Fibroblast of skin of right biceps (primary cell): ENCODE measurements around the gene BSDC1.
"Not testable (repeated sequence)": the region's sequence is repeated elsewhere in the genome, so short reads cannot be mapped to it uniquely, and the experiment has no call there.

Source experiments
- DNase-seq: peaks from one replicate; pipeline ENCODE4 v3.0.0-alpha.2; 2013

BSDC1 gene

DNA sequence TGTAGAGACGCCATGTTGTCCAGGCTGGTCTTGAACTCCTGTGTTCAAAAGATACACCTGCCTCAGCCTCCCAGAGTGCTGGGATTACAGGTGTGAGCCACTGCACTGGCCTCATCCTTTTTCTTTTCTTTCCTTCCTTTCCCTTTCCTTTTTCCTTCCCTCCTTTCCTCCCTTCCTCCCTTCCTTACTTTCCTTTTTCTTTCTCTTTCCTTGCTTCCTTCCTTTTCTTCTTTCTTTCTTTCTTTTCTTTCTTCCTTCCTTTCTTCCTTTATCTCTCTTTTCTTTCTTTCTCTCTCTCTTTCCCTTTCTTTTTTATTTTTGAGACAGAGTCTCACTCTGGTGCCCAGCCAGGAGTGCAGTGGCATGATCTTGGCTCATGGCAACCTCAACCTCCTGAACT lies 37.8 kb downstream of the BSDC1 start:
- DNase-seq: no peak

DNA sequence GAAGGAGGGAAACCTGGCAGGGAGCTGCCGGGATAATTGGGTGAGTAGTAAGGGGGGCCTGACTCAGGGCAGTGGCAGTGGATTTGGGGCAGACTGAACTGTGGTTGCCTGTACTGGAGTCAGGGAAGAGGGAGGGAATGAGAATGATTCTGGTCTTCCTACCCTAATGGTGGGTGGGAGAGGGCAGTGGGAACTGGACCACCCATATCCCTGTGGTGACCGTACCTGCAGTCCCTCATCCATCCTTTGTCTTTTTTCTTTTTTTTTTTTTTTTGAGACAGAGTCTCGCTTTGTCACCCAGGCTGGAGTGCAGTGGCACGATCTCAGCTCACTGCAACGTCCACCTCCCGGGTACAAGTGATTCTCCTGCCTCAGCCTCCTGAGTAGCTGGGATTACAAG lies 38.5 kb downstream of the BSDC1 start:
- DNase-seq: not testable (repeated sequence)

DNA sequence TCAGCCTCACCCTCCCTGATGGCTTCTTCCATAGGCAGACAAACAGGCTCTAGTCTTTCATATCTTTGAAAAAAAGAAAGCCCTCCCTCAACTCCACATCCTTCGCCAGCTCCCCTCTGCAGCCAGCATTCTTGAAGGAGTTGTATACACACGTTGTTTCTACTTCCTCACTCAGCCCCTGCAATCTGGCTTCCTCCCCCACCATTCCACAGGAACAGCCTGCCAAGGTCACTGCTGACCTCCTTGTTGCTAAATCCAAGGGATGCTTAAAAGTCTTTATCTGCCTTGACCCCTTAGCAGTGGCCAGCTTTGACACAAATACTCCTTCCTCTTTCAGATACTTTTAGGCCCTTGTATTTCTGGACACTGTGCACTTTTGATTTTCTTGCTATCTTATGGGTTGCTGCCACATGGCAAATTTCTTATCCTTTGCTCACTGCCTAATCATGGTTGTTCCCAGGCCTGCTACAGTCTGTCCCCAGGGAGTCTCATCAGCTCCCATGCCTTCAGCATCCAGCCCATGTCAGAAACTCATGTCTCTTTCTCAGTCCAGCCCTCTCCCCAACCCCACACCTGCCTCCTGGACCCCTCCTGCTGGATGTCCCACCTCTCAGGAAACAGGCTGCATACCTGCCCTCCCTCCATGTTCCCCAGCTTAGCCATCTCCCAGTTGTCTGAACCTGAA lies 40.2 kb downstream of the BSDC1 start:
- DNase-seq: peak; percentile 30

DNA sequence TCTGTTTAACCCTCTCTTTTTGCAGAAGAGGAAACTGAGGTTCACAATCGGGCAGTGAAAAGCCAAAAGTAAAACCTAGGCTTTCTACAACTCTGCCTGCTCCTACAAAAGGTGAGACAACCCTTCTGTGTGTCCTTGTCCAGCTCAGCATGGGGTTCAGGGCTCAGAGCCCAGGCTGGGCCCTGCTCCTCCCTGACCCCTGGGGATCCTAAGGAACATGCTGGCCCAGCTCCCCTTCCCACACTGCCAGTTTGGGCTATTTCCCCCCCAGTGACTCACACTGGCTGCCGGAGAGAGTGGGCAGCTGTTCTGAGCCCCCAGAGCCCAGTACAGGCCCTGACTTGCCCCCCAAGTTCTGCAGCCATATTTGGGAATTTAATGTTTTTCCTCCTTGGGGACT lies 40.8 kb downstream of the BSDC1 start:
- DNase-seq: no peak

DNA sequence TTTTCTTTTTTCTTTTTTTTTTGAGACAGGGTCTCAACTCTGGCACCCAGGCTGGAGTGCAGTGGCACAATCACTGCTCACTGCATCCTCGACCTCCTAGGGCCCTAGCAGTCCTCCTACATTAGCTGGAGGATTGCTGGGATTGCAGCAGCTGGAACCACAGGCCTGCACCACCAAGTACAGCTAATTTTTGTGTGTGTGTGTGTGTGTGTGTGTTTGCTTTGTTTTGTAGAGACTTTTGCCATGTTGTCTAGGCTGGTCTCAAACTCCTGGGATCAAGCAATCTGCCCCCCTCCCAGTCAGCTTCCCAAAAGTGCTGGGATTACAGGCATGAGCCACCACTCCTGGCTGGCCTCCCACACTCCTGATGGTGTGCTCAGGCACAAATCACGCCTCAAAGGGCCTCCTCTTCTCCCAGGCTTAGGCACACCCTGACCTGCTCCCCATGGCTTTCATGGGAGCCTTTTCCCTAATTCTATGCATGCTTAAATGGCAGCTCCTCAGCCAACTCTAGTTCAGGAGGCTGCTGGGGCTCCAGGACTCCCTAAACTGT lies 41.3 kb downstream of the BSDC1 start:
- DNase-seq: no peak

DNA sequence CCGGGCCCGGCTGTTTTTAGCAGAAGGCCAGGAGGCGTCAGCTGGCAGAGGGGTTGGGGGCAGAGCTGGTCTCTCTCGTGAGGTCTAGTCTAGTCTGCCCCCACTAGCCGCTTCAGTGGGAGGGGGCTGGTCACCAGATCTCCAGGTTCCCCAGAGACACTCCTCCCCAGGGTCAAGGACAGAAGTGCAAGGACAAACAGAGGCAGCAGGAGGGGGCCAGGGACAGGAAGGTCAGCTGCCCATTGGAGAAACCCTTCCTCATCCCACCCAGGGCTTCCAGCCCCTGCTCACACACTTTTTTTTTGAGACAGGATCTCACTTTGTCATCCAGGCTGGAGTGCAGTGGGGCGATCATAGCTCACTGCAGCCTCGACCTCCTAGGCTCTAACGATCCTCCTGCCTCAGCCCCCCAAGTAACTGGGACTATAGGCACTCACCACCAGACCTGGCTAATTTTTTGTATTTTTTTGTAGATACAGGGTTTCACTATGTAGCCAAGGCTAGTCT lies 41.9 kb downstream of the BSDC1 start:
- DNase-seq: no peak

DNA sequence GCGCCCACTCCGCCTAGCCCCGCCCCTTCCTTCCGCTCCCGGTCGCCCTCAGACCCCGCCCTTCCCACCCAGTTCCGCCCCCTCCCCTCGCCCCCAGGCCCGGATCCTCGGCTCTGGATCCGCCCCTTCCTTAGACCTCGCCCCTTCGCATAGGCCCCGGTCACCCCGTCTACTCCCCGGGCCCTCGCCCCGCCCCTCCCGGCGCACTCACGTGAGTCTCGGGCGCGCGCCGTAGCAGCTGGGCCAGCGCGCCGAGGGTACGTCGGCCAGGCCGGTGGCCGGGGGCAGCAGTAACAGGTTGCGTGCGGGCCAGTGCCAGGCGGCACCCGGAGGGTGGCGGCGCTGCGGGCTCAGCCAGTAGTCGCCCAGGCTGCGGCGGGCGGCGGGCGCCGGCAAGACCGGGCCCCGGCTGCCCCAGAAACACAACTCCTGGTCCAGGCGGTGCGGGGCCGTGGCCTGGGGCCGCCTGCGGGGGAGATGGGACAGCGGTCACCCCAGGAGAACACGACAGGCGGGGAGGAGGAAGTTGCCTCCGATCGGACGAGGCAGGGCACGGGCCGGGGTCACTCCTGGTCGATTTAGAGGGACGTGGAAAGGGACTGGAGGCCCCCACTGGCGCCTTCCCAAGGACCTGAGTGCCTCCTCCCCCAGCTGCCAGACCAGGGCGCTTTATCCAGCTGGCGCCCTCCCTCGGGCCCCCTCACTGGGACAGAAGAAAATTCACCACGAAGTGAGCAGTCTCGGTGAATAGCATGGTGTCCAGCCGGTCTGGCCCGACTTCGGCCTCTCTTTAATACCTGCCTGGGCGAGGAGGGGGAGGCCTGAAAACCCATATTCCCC lies 42.6 kb downstream of the BSDC1 start:
- peak; percentile 94 for DNase-seq

DNA sequence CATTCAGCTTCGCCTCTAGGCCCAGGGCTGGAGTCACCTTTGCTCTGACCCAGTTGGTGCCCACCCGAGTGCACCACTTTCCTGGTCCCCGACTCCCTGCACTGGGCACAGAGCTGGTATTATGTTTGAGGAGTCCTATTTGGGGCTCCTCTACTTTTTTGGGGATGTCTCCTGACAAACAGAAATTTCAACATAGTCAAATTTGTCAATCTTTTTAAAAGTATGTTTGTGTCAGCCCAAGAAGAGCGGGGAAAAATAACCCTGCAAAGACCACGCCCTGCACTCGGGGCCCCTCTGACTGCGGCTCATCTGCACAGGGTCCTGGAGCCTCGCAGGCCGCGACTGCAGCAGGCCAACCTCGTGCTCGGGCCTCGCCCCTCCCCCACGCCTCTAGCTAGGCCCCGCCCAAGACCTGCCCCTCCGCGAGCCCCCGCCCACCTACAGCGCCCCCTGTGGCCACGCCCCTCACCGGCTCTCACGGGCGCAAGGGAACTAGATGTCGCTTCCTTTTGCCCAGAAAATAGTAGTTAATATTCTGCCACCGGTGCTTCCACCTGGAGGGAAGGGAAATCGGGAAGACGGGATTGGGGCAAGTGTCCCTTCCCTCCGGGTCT lies 43.3 kb downstream of the BSDC1 start:
- peak; percentile 73 for DNase-seq

DNA sequence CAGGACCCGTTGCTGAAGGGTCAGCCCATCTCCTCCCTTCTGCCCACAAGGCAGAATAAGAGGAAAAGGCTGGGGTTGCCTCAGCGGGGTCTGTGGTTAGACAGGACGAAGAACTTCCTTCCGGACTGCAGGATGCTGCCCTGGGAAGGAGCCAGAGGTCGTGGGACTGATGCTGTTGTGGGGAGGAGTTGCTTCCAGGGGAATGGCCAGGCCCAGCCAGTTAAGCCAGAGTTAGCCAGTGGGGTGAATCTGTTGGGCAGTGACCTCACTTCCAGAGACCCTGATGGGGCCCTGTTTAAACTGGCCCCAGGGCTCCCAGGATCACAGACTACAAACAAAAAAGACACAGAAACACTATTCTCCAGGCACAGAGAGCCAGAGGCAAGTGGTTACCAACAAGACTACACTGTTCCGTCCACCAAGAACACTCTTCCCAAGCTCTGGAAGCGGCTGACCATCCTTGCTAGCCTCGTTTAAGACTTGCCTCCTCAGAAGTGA lies 45.0 kb downstream of the BSDC1 start:
- DNase-seq: no peak

DNA sequence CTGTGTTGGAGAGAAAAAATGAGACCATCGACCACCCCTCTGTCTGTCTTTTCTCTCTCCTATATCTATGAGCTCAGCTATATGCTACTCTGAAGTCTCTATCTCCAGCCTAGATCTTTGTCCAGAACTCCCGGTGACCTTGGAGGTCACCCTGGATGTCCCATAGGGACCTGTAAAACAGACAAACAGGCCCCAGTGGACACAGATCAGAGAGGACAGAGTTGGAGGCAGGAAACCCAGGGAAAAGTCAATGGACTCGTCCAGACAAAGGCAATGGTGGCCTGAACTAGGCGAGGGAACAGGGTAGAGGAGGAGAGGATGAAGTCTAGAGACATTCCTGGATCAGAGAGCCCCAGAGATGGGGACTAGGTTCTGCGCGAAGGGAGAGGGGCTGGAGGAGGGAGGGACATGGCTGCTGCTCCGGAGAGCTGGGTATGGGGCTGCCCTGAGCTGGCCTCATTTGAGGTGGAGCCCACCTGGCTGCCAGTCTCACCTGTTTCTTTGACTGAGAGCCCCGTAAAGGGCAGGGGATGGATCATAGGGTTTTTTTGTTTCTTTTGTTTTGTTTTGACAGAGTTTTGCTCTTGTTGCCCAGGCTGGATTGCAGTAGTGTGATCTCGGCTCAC lies 47.6 kb downstream of the BSDC1 start:
- DNase-seq: no peak

DNA sequence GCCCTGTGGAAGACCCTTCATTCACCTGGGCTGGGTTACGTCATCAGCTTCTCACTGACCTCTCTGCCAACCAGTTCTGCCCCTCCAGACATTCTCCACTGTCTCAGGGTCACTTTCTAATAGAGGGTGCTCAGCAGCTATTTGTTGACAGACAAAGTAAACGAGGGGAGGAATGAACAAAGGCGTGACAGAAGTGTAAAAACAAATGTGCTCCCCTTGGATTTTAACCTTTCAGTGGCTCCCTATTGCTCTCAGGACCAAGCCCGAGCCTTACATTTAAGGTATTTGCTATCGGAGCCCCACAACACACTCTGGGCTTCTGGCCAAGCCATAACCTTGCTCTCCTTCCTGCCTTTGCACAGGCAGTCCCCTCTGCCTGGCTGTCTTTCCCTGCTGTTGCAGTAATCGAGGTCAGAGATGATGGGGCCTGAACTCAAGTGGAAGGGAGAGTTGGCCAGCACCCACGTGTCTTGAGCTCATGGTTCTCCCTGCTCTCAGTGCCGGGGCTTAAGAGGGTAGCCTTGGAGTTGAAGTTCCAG lies 48.9 kb downstream of the BSDC1 start:
- DNase-seq: peak; percentile 38

DNA sequence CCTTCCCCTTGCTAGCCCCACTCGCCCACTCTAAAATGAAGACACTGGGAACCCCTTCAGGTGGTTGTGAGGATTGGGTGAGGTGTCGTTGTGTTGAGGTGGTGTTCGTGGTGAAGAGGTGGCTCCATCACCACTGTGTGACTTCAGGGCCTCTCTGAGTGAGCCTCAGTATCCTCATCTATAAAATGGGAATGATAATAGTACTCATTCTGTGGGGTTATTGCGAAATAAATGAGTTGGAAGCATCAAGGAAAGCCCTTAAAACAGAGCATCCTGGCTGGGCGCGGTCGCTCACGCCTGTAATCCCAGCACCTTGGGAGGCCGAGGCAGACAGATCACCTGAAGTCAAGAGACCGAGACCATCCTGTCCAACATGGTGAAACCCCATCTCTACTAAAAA lies 51.5 kb downstream of the BSDC1 start:
- no peak for DNase-seq

DNA sequence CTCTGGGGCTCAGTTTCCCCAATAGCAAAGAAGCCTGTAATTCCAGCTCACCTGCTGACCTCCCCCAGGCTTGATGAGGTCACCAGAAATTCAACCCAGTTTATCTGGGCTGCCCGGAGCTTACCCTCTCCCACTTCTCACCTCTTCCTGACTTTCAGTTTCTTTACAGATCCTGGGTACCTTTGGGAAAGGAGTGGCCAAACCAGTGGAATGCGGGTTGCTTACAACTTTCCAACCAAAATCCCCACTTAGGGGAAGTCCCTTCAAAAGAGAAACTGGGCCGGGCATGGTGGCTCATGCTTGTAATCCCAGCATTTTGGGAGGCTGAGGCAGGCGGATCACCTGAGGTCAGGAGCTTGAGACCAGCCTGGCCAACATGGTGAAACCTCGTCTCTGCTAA lies 52.3 kb downstream of the BSDC1 start:
- no peak for DNase-seq

DNA sequence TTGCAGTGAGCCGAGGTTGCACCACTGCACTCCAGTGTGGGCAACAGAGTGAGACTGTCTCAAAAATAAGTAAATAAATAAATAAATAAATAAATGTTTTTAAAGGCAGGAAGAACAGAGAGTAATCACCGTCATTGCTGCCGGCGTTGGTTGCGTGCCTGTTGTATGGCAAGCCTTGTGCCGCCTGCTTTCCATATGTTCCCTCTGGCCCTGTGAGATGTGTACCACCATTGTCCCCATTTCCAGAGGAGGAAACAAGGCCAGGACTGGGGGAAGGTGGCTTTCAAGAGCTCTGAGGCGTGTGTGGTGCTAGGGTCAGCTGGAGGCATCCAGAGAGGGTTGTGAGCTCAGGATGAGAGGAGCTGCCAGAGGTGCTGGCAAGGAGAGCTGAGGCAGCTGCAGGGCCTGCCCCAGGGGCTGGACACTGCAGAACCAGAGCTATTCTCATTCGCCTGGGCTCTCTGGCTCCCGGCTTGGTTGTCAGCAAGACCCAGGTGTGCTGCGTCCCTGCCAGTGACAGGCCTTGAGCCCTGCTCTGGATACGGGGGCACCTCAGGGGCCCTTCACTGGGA lies 53.0 kb downstream of the BSDC1 start:
- no peak for DNase-seq

DNA sequence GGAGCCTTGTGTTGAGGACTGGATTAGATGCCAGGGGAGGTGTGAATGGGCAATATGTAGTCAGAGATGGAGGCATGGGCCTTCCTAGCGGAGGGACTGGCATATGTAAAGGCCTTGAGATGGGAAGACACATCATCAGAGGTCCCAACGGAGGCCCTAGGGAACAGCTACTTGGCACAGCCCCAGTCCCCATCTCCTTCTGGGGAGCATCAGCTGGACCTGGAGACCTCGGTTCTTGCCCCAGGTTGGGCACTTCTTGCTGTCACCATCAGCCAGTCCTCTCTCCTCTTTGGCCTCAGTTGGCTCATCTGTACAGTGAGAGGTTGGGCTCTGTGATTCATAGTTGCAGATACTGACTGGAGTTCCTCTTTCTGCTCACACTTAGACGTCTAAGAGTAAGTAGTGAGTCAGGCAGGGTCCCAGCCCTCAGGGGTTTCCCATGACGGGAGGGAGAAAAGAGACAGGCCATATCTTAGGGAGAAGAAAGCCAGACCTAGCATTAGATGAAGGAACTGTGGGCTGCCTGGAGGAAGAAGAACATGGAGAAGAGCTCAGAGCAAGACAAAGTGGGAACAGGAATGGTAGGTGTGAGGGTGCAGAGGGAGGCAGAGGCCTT lies 54.8 kb downstream of the BSDC1 start:
- DNase-seq: peak; percentile 61

DNA sequence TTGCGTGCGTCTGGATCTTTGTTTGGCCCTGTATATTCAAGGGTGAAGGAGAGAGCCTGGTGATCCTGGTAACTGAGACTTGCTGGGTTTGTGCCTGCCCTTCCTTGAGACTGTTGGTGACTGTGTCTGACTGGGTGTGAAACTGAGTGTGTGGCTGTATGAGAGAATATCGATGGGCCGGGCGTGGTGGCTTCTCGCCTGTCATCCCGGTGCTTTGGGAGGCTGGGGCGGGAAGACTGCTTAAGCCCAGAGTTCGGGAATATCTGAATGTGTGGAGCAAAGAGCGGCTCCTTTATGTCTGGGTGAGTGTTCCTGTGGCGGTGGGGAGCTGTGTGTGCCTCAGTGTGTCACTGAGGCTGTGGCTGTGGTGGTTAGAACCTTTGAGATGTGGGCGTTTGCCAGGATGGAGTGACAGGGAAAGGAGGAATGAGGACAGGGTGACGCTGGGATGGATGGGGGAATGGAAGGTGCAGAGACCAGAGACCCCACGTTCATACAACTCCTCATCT lies 55.5 kb downstream of the BSDC1 start:
- DNase-seq: peak; percentile 22

DNA sequence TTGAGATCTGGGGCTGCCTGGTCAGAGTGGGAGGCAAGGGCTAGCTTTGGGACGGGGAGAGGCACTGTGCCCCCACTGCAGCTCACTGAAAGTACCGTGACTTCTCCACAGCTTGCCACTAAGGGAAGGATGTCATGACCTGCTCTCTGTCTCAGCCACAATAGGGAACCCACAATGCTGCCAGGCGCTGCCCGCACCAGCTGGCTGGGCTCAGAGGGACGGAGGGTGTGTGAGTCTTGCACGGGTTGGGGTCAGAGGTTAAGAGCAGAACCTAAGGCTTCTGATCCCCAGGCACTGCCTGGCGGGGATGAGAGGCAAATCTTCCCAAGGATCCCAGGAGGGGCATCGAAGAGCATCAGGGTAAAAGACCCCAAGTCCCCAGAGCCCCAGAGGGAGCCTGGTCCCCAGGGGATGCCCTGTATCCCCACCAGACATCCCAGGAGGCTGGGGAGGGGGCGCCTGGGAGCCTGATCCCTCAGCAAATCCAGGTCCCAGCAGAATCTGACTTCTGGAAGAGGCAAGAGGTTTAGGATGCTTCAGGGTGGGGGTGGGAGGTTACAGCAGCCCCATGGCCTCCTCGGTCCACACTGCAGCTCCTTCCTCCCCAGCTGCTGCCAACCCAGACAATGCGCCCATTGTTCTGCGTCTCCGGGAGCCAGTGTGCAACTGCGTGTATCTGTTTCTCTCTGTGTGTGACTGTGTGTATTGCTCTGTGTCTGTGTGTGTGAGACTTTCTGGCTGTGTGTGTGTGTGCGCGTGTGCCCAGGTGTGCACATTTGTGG lies 56.2 kb downstream of the BSDC1 start:
- no peak for DNase-seq

DNA sequence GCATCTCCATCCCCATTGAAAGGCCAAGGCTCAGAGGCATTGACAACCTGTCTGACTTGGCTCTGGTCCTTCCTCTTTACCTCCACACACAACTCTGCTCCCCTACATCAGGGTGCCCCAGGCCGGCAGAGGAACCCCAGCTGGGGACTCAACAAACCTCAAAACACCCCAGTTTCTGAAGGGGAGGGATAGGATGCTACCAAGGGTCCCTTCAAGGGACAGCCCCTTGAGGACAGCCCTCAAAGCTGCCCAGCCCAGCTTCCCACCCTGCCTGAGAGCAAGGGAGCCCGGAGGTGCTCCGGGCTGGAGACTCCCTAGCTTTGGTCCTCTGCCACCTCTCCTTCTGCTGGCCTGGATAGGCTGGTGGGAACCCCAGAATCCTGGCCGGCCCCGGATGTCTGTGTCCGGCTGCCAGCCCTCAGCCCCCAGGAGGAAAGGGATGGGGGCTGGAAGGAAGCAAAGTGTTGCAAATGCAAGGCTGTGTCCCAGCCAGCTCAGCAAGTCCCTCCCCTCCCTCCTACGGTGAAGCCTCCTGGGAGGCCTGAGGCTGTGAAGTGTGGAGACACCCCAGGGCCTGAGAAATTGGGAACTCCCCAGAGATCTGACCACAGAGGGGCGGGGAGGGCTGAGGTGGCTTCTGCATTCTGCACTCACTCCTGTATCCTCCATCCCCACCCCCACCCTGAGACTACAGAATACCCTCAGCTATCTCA lies 57.1 kb downstream of the BSDC1 start:
- DNase-seq: peak; percentile 58

DNA sequence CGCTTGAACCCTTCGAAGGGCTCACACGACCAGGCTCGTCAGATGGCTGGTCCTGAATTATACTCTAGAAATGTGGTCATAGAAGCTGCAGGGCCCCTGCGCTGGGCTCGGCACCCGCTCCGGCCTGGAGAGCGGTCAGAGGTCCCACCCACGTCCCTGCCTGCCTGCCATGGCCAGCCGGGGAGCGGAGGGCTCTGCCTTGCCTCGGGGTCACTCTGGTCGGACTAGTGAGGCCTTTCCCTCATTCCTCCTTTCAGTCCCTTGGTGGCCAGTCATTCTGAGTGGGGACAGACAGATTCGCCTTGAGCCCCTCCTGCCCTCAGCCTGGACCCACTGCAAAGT lies 57.7 kb downstream of the BSDC1 start:
- no peak for DNase-seq
